Right lobe of liver (tissue), 6 donors: ENCODE data around the gene EWSR1. TPM values are rescaled to one million over a fixed set of nuclear protein-coding genes. Genes with fewer than 3 reads are reported as not detected.
A peak's percentile ranks its signal among the peaks of the same experiment; 100 is the strongest.

Source experiments
- ATAC-seq, 4 donors: fragments of 200-7000 bp; cut with Tn5 transposase; one replicate each; pipeline ENCODE4 v1.9.1; 2020; ENCODE audit warnings: mild to moderate bottlenecking in 4 of 4, moderate library complexity in 4 of 4
- DNase-seq, 3 donors: peaks; one replicate each; pipeline ENCODE4 v3.0.0-alpha.2; 2020
- H3K27ac ChIP-seq, 3 donors: fragments of 200-600 bp; one replicate each; pipeline ENCODE4 v1.8.0; 2022
- H3K27me3 ChIP-seq, 2 donors: fragments of 200-600 bp; one replicate each; pipeline ENCODE4 v1.8.0; 2022
- H3K36me3 ChIP-seq, 4 donors: fragments of 200-600 bp; sonication (generic) in 1 of 4; one replicate each; pipeline versions ENCODE4 v1.5.1 to v1.8.0; 2017 to 2022; ENCODE audit warnings: control low read depth in 1 of 4
- H3K4me1 ChIP-seq, 4 donors: fragments of 200-600 bp; sonication (generic) in 1 of 4; one replicate each; pipeline versions ENCODE4 v1.5.1 to v1.8.0; 2017 to 2022; ENCODE audit warnings: control low read depth in 1 of 4
- H3K4me3 ChIP-seq, 3 donors: fragments of 200-600 bp; one replicate each; pipeline ENCODE4 v1.8.0; 2022
- H3K9me3 ChIP-seq, 4 donors: fragments of 200-600 bp; sonication (generic) in 1 of 4; one replicate each; pipeline versions ENCODE4 v1.5.1 to v1.8.0; 2017 to 2022; ENCODE audit warnings: control low read depth in 1 of 4
- CTCF ChIP-seq, 4 donors: fragments of 200-600 bp in 3 of 4; fragments of 450-650 bp in 1 of 4; IDR thresholded peaks; one replicate each; pipeline versions ENCODE4 v1.5.1 to v1.8.0; 2016 to 2022; ENCODE audit warnings: antibody characterized with exemption in 4 of 4, mild to moderate bottlenecking in 2 of 4
- POLR2A ChIP-seq: fragments of 450-650 bp; IDR thresholded peaks from one replicate; pipeline ENCODE4 v1.6.1; 2017; ENCODE audit warnings: antibody characterized with exemption, mild to moderate bottlenecking
- WGBS: methylation state at CpG from one replicate; pipeline ENCODE4 v1.1.6; 2018; ENCODE audit warnings: low coverage, low lambda C conversion rate; ENCODE audit not compliant: insufficient coverage; ENCODE audit errors: missing lambda C conversion rate; 5-methylcytosine and 5-hydroxymethylcytosine counted together
- intact Hi-C, 2 donors: fragments of 100-400 bp; cut with DNase I; formaldehyde crosslinking; loops; one replicate each; pipeline versions ENCODE4 v1.11.2 to v1.14.1; 2022
- total RNA-seq, 6 experiments: library from RNA; depleted of rRNA in 2 of 6; stranded (reverse); fragments of >200 nt in 2 of 6; fragmentation: NEBNext Ultra II Directional in 3 of 6; extraction: Animal tissue kit (Norgen Biotek cat#: 25700) in 3 of 6; gene quantifications; one replicate each; pipeline versions ENCODE4 v1.1.0 to v1.2.4, GENCODE V29; 2016 to 2023
- donor health status: DM: no; HTN: yes; CAD: no.
- donor health status: DM: no; HTN: no; CAD: no.
- donor health status: DM: no; HTN: no; CAD: no.
- donor health status: DM: no; HTN: yes; CAD: no.
- donor health status: DM: no; HTN: yes; CAD: no.

Gene EWSR1
- total RNA-seq, 6 experiments from 2014 or later: 75.0 to 112 (median 98.2) TPM

DNA sequence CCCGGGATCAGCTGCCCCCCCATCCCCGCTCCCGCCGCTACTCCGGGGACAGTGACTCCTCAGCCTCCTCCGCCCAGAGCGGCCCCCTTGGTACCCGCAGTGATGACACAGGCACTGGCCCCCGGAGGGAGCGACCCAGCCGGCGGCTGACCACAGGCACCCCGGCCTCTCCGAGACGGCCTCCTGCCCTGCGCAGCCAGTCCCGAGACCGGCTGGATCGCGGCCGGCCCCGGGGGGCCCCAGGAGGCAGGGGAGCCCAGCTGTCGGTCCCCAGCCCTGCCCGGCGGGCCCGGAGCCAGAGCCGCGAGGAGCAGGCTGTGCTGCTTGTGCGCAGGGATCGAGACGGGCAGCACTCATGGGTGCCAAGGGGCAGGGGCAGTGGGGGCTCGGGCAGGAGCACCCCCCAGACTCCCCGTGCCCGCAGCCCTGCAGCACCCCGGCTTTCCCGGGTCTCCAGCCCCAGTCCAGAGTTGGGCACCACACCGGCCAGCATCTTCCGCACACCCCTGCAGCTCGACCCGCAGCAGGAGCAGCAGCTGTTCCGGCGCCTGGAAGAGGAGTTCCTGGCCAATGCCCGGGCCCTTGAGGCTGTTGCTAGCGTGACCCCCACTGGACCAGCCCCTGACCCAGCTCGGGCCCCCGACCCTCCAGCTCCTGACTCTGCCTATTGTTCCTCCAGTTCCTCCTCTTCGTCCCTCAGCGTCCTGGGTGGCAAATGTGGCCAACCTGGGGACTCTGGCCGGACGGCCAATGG lies 43.6 kb downstream of the EWSR1 start:
- no peak overlapping the region for H3K27ac ChIP-seq
- 49% methylated on average over 2 of the region's 50 CpGs for WGBS
- H3K36me3 ChIP-seq: no peaks in the 10 kb centered on the region
- ATAC-seq: no peak
- H3K27me3 ChIP-seq: peaks cover 0 to 9% of the 10 kb centered on the region in 2 donors
- H3K9me3 ChIP-seq: no peaks in the 10 kb centered on the region
- H3K4me1 ChIP-seq: peaks cover 0 to 17% (median 7%) of the 10 kb centered on the region in 4 donors
- intact Hi-C loops: no loop called here
- H3K4me3 ChIP-seq: no peak overlapping the region
- peak in 2 of 3 donors; percentile 40 to 62 for DNase-seq
- no peak for TF ChIP-seq CTCF (IDR thresholded peaks at IDR 0.05)
- TF ChIP-seq POLR2A: no peak

- Histone ChIP-seq H3K9me3 (no peaks in the 10 kb centered on the region), H3K36me3 (no peaks in the 10 kb centered on the region), H3K4me1 (peaks cover 0 to 17% (median 7%) of the 10 kb centered on the region in 4 donors), H3K27me3 (peaks cover 0 to 9% of the 10 kb centered on the region in 2 donors), H3K27ac (no peak overlapping the region), H3K4me3 (no peak overlapping the region)
- TF ChIP-seq POLR2A (no peak), CTCF (IDR thresholded peaks at IDR 0.05) (no peak)
- ATAC-seq (no peak), DNase-seq (peak in 1 of 3 donors; percentile 58)
- intact Hi-C loops: no loop called here
- 85% methylated on average over 4 of the region's 25 CpGs for WGBS
Observed at GRCh38 chr22:29312218-29313125, 44.4 kb downstream of the EWSR1 start.

GRCh38 chr22:29313126-29313575 lies 45.1 kb downstream of the EWSR1 start:
- Histone ChIP-seq H3K27me3 (peaks cover 0 to 9% of the 10 kb centered on the region in 2 donors), H3K27ac (no peak overlapping the region), H3K4me1 (peaks cover 0 to 14% (median 5%) of the 10 kb centered on the region in 4 donors), H3K9me3 (no peaks in the 10 kb centered on the region), H3K4me3 (no peak overlapping the region), H3K36me3 (no peaks in the 10 kb centered on the region)
- DNase-seq (peak in 1 of 3 donors; percentile 54), ATAC-seq (peak in 1 of 4 donors; percentile 7)
- no CpG with 5 or more reads among the region's 44 CpGs for WGBS
- TF ChIP-seq POLR2A (no peak), CTCF (IDR thresholded peaks at IDR 0.05) (peak; percentile 39 to 62 (median 48))
- intact Hi-C loops: no loop called here

DNA sequence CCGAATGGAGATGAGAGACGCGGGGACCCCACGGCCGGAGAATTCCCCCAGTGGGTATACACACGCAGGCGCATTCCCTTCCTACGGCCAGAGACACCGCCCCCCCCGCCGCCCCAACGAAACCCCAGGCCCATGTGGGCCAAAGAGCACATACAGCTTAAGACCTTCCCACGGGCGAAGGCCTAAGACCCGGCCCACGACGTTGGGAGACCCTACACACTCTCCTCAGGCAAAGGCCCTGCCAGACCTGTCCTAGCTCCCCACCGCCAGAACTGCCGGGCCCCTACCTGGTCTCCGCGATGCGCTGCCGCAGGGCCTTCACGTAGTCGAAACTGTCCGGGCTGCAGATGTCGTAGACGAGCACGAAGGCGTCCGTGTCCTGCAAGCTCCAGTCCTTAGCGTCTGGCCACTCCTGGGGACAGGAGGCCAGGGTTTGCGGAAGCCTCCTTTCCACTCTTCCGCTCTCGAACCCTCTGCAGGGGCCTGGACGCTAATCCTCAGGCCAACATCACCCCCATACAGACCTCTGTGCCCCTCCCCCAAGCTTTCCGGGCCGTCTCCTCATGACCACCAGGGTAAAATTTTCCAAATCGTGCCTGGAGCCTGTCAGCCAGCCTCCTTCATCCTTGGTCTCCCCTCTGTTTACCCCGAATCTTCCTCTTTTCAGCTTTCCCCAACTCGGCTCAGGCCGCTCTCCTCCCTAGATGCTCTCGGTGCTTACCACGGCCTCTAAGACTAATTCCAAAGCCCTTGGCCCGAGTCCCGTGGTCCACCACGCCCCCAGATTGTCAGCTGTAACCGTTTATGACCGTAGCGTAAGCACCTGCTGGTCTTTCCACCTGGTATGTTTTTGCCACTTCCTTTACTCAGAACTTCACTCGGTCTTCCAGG lies 45.8 kb downstream of the EWSR1 start:
- Histone ChIP-seq H3K4me3 (no peak overlapping the region), H3K27me3 (peaks cover 0 to 9% of the 10 kb centered on the region in 2 donors), H3K9me3 (no peaks in the 10 kb centered on the region), H3K36me3 (no peaks in the 10 kb centered on the region), H3K27ac (no peak overlapping the region), H3K4me1 (peaks cover 0 to 12% (median 4%) of the 10 kb centered on the region in 4 donors)
- DNase-seq (no peak), ATAC-seq (no peak)
- 20% methylated on average over 27 of the region's 51 CpGs for WGBS
- no peak for TF ChIP-seq POLR2A
- intact Hi-C loops: no loop called here
